NCI-H748 (cell line): ENCODE data around the gene IGF1R.

Experiments used
- DNase-seq: peaks from one replicate; lab custom pipeline; 2025; ENCODE audit not compliant: unreplicated experiment; lab: John Stamatoyannopoulos, UW

IGF1R gene

DNA sequence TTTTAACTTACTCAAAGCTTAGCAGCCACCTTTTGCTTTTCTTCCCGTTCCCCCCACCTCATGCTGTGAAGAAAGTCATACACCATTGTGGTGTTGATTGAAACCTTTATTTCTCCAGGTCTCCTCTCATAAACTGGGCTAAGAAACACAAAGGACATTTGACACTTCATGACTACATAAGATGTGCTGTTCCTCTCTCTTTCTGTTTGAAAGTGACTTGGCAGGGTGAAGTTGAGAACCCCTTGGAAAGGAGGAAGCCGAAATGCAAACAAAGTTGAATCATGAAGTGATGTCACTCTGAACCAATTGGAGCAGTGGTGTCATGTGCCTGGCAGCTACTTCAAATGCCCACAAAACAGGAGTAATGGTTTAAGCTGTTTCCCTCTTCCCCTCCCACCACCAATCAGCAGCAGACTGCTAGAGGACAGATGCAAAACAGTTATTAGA lies 174.7 kb downstream of the IGF1R start:
- DNase-seq = peak; percentile 4

DNA sequence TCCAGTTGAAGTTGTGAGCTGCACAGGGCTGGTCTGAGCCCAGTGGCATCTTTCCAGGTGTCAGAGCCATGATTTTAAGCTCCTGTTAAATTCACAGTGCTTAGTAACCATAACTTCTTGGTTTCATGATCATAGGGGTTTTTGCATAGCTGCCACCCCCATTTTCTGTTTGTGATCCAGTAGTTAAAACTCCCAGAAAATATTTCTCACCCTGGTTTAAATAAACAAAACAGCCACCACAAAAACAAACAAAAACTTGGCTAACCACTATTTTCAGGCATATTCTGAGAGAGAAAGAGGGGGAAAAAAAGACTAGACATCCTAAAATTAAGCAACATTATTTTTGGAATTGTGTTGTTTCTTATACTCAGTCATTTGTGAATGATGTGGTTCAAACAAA lies 175.3 kb downstream of the IGF1R start:
- DNase-seq = no peak

GRCh38 chr15:98824595-98824994 lies 176.3 kb downstream of the IGF1R start:
- no peak for DNase-seq

DNA sequence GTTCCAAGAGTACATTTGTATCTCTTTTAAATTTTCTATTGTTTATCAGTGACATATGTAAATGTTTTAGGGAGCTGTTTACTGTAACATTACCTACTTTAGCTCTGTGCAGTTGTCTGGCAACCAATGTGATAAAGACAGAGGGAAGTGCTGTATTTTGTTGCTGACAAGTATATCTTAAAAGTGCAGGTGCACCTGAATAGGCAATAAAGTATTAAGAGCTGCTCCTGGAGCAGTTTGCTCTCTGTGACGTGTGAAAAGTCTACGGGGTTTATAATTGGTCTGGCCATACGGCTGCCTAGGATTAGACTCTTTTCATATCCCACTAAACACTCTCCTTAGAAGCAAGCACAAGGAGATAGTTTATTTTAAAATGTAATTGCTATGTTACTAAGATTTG lies 178.3 kb downstream of the IGF1R start:
- DNase-seq = no peak

DNA sequence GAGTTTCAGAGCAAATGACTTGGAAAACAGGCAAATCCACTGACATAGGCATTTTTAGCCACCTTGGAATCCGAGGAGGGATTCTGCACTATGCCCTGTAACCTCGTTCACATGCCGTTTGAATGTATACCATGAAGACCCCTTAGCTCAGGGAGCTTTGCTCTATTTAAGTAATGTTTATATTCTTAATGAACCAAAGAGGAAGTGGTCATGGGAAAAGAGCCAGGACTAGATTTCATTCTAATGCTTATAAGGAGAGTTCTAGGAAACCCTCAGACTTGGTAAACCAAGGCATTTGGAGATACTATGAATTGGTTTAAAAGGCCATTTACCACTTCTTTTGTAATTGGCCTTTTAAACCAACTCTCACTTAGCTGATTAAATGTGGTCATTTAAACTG lies 178.9 kb downstream of the IGF1R start:
- DNase-seq = no peak

GRCh38 chr15:98830034-98830634 lies 181.8 kb downstream of the IGF1R start:
- no peak for DNase-seq

- DNase-seq = no peak
Observed at GRCh38 chr15:98834976-98835375, 186.6 kb downstream of the IGF1R start.

- no peak for DNase-seq
Observed at GRCh38 chr15:98835876-98836275, 187.5 kb downstream of the IGF1R start.

GRCh38 chr15:98838387-98839259 lies 190.3 kb downstream of the IGF1R start:
- DNase-seq = no peak

- DNase-seq = no peak
Observed at GRCh38 chr15:98840053-98840452, 191.7 kb downstream of the IGF1R start.

- DNase-seq = no peak
Observed at GRCh38 chr15:98841419-98841970, 193.2 kb downstream of the IGF1R start.

GRCh38 chr15:98842192-98842972 lies 194.0 kb downstream of the IGF1R start:
- no peak for DNase-seq

- no peak for DNase-seq
Observed at GRCh38 chr15:98842973-98843285, 194.6 kb downstream of the IGF1R start.

- DNase-seq = no peak
Observed at GRCh38 chr15:98843844-98844243, 195.5 kb downstream of the IGF1R start.

DNA sequence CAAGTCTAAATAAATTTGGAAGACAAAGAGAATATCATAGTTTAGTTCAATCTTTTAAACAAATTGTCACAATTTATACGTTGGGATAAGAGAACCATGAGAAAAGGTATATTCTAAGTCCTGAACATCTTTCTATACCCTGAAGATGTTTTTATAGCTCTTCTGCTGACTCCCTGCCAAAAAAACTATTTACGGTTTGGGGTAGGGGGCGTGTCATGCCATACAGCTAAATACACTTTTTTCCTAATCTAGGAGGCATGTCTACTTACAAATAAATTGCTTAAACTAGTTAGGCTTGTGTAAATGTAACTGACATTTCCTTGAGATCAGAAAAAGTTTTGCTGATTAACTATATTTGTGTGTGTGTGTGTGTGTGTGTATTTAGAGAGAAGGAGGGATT lies 195.9 kb downstream of the IGF1R start:
- DNase-seq = no peak

- DNase-seq = no peak
Observed at GRCh38 chr15:98845138-98845884, 197.0 kb downstream of the IGF1R start.

DNA sequence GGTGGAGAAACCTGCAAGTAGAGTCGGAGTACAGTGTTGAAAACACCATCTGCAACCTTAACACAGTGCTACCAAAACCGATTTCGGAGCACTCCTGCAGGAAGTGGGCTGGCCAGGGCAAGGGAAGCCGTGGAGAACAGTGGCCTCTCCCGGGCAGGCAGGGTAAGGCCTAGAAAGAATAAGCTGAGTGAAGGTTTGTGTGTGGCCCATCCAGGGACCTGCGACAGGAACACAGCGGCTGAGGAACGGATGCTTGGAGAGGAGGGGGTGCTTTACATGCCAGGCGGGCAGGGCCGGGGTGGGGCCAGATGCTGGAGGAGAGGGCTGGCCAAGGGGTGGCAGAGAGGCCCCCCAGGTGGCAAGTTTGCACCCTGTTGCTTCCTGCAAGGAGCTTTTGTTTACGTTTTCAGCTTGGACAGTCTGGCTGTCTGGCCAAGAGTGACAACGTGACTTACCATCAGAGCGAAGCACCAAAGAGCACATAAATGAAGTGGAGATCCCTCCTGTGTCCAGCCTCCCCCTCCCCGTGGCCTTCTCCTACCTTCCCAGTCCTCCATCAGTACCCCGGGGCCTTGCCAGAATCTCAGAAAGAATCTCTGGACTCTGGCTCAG lies 202.7 kb downstream of the IGF1R start:
- DNase-seq = peak; percentile 80

- DNase-seq = peak; percentile 70
Observed at GRCh38 chr15:98853161-98853560, 204.8 kb downstream of the IGF1R start.

GRCh38 chr15:98853617-98854420 lies 205.5 kb downstream of the IGF1R start:
- no peak for DNase-seq

- no peak for DNase-seq
Observed at GRCh38 chr15:98854496-98854895, 206.2 kb downstream of the IGF1R start.
